Activated CD4-positive, CD25-positive, alpha-beta regulatory T cell (primary cell): Measurements from ENCODE around the gene STRBP.

Experiments
- DNase-seq, 4 experiments: peaks; one replicate each; lab custom pipeline; 2025; lab: John Stamatoyannopoulos, UW

Gene STRBP

GRCh38 chr9:123097430-123098095, 170.8 kb downstream of the STRBP start:
- DNase-seq = no peak

- DNase-seq = no peak
Measured at GRCh38 chr9:123096987-123097386, 171.4 kb downstream of the STRBP start.

GRCh38 chr9:123093141-123093540, 175.2 kb downstream of the STRBP start:
- no peak for DNase-seq

- no peak for DNase-seq
Measured at GRCh38 chr9:123091459-123091858, 176.9 kb downstream of the STRBP start.

- no peak for DNase-seq
Measured at GRCh38 chr9:123090956-123091355, 177.4 kb downstream of the STRBP start.

GRCh38 chr9:123090198-123090896, 178.0 kb downstream of the STRBP start:
- DNase-seq = no peak

GRCh38 chr9:123089790-123090189, 178.6 kb downstream of the STRBP start:
- DNase-seq = no peak

GRCh38 chr9:123089040-123089439, 179.3 kb downstream of the STRBP start:
- no peak for DNase-seq

GRCh38 chr9:123087359-123087888, 181.0 kb downstream of the STRBP start:
- DNase-seq = no peak

GRCh38 chr9:123085916-123086315, 182.5 kb downstream of the STRBP start:
- no peak for DNase-seq

- no peak for DNase-seq
Measured at GRCh38 chr9:123084256-123084655, 184.1 kb downstream of the STRBP start.

GRCh38 chr9:123083680-123084079, 184.7 kb downstream of the STRBP start:
- DNase-seq = no peak

- no peak for DNase-seq
Measured at GRCh38 chr9:123081824-123082223, 186.6 kb downstream of the STRBP start.

GRCh38 chr9:123080444-123080843, 187.9 kb downstream of the STRBP start:
- no peak for DNase-seq

GRCh38 chr9:123074628-123075027, 193.8 kb downstream of the STRBP start:
- DNase-seq = no peak

- DNase-seq = no peak
Measured at GRCh38 chr9:123073991-123074422, 194.4 kb downstream of the STRBP start.

- no peak for DNase-seq
Measured at GRCh38 chr9:123073441-123073840, 194.9 kb downstream of the STRBP start.

- DNase-seq = no peak
Measured at GRCh38 chr9:123072407-123072995, 195.9 kb downstream of the STRBP start.
